Endometrium (tissue), 2 donors: ENCODE data around the gene HCN1.
"Not testable (repeated sequence)": the region's sequence is repeated elsewhere in the genome, so short reads cannot be mapped to it uniquely, and the experiment has no call there.

Source experiments
- FAIRE-seq: peaks from 2 replicates; lab custom pipeline; 2012; peaks lifted over from hg19 to GRCh38; lab: Jason Lieb, UNC
- donor health status: control.
- donor health status: control.

Gene HCN1

GRCh38 chr5:45414620-45415573, 281.3 kb downstream of the HCN1 start:
- FAIRE-seq = no peak

GRCh38 chr5:45411971-45412612, 284.1 kb downstream of the HCN1 start:
- FAIRE-seq = no peak

GRCh38 chr5:45410304-45410995, 285.7 kb downstream of the HCN1 start:
- FAIRE-seq = no peak

- no peak for FAIRE-seq
Measured at GRCh38 chr5:45408067-45408466, 288.1 kb downstream of the HCN1 start.

- FAIRE-seq = no peak
Measured at GRCh38 chr5:45402804-45403455, 293.2 kb downstream of the HCN1 start.

GRCh38 chr5:45399041-45399440, 297.1 kb downstream of the HCN1 start:
- no peak for FAIRE-seq

- FAIRE-seq = no peak
Measured at GRCh38 chr5:45385321-45386058, 310.7 kb downstream of the HCN1 start.

- no peak for FAIRE-seq
Measured at GRCh38 chr5:45383985-45384384, 312.2 kb downstream of the HCN1 start.

- no peak for FAIRE-seq
Measured at GRCh38 chr5:45382583-45382982, 313.6 kb downstream of the HCN1 start.

- no peak for FAIRE-seq
Measured at GRCh38 chr5:45376417-45376816, 319.8 kb downstream of the HCN1 start.

- FAIRE-seq = no peak
Measured at GRCh38 chr5:45372629-45373028, 323.6 kb downstream of the HCN1 start.

- not testable (repeated sequence) for FAIRE-seq
Measured at GRCh38 chr5:45371423-45371822, 324.8 kb downstream of the HCN1 start.

GRCh38 chr5:45355189-45355992, 340.8 kb downstream of the HCN1 start:
- no peak for FAIRE-seq

- no peak for FAIRE-seq
Measured at GRCh38 chr5:45336464-45336863, 359.7 kb downstream of the HCN1 start.

GRCh38 chr5:45335978-45336377, 360.2 kb downstream of the HCN1 start:
- no peak for FAIRE-seq

GRCh38 chr5:45335346-45335745, 360.8 kb downstream of the HCN1 start:
- no peak for FAIRE-seq

GRCh38 chr5:45334939-45335338, 361.2 kb downstream of the HCN1 start:
- FAIRE-seq = no peak

GRCh38 chr5:45312627-45313026, 383.6 kb downstream of the HCN1 start:
- FAIRE-seq = not testable (repeated sequence)

GRCh38 chr5:45295231-45295630, 400.9 kb downstream of the HCN1 start:
- FAIRE-seq = no peak

- no peak for FAIRE-seq
Measured at GRCh38 chr5:45288746-45289145, 407.4 kb downstream of the HCN1 start.

- FAIRE-seq = no peak
Measured at GRCh38 chr5:45284436-45284835, 411.7 kb downstream of the HCN1 start.
